Measurements from ENCODE around the gene SEPHS1. TPM values are rescaled to one million over a fixed set of nuclear protein-coding genes. Genes with fewer than 3 reads are reported as not detected.

SEPHS1 gene
- polyA plus RNA-seq, 1 of the 3 experiments (the other 2 are of a cell fraction) = 64.8 TPM

- TF ChIP-seq, protein P1, sequence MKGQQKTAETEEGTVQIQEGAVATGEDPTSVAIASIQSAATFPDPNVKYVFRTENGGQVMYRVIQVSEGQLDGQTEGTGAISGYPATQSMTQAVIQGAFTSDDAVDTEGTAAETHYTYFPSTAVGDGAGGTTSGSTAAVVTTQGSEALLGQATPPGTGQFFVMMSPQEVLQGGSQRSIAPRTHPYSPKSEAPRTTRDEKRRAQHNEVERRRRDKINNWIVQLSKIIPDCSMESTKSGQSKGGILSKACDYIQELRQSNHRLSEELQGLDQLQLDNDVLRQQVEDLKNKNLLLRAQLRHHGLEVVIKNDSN (IDR thresholded peaks at IDR 0.05; ENCODE audit: borderline replicate concordance, low read depth) = no peak
- no peak for TF ChIP-seq FOSL2 (IDR thresholded peaks at IDR 0.05; ENCODE audit: borderline replicate concordance, low read depth)
- TF ChIP-seq RXRA (IDR thresholded peaks at IDR 0.05; ENCODE audit: borderline replicate concordance, low read depth) = no peak
- TF ChIP-seq, protein P2, sequence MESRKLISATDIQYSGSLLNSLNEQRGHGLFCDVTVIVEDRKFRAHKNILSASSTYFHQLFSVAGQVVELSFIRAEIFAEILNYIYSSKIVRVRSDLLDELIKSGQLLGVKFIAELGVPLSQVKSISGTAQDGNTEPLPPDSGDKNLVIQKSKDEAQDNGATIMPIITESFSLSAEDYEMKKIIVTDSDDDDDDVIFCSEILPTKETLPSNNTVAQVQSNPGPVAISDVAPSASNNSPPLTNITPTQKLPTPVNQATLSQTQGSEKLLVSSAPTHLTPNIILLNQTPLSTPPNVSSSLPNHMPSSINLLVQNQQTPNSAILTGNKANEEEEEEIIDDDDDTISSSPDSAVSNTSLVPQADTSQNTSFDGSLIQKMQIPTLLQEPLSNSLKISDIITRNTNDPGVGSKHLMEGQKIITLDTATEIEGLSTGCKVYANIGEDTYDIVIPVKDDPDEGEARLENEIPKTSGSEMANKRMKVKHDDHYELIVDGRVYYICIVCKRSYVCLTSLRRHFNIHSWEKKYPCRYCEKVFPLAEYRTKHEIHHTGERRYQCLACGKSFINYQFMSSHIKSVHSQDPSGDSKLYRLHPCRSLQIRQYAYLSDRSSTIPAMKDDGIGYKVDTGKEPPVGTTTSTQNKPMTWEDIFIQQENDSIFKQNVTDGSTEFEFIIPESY (IDR thresholded peaks at IDR 0.05; ENCODE audit: borderline replicate concordance, low read depth) = no peak
- no peak for TF ChIP-seq USF2 (IDR thresholded peaks at IDR 0.05; ENCODE audit: borderline replicate concordance, low read depth, low read length)
- no peak for TF ChIP-seq FOXM1 (IDR thresholded peaks at IDR 0.05; ENCODE audit: low read depth)
- no peak for TF ChIP-seq CHD2 (IDR thresholded peaks at IDR 0.05; ENCODE audit: low read length, partially characterized antibody)
- TF ChIP-seq GATA2 (CRISPR knock-in tag; IDR thresholded peaks at IDR 0.05) = no peak
- no peak for TF ChIP-seq NRF1 (IDR thresholded peaks at IDR 0.05; ENCODE audit: low read depth, low read length)
- TF ChIP-seq EZH2phosphoT487 (IDR thresholded peaks at IDR 0.05; ENCODE audit: borderline replicate concordance, low read depth) = no peak
- TF ChIP-seq CTCF (IDR thresholded peaks at IDR 0.05) = no peak
- no peak for TF ChIP-seq TEAD4 (IDR thresholded peaks at IDR 0.05; ENCODE audit: borderline replicate concordance, insufficient read depth)
- H3K4me2 ChIP-seq = no peak overlapping the region
- no peaks in the 10 kb centered on the region; a peak in 1 of 4 replicates for H3K4me1 ChIP-seq (ENCODE audit: control insufficient read depth in 1 of 2, insufficient read depth in 2 of 2, low read depth in 1 of 2, low read length in 1 of 2)
- H3K27me3 ChIP-seq (ENCODE audit: insufficient read depth) = peaks cover 15% of the 10 kb centered on the region
- ChIA-PET POLR2A (no interaction called here), CTCF (interaction anchor here (0.8 to 1.7 kb wide), 4 partner anchors 16 to 148 kb away, joined by 3 to 10 read pairs (median 6); no protein-coding TSS in a partner anchor)
- H3F3A ChIP-seq (replicated peaks; ENCODE audit: insufficient read depth) = no peaks in the 10 kb centered on the region
- no peaks in the 10 kb centered on the region for H3K36me3 ChIP-seq (replicated peaks in 1 of 2; ENCODE audit: control insufficient read depth in 1 of 2, insufficient read depth in 2 of 2, low read length in 1 of 2)
- 87% methylated on average over 3 of the region's 3 CpGs for WGBS (ENCODE audit: low lambda C conversion rate)
- H3K4me3 ChIP-seq (ENCODE audit: low read depth in 2 of 2, low read length in 1 of 2) = no peak overlapping the region
- H3K9me3 ChIP-seq = no peaks in the 10 kb centered on the region
- no peak for DNase-seq
- H2AFZ ChIP-seq (ENCODE audit: low read depth) = no peak overlapping the region
- no peaks in the 10 kb centered on the region for H3K79me2 ChIP-seq (ENCODE audit: insufficient read depth)
- H3K9ac ChIP-seq = no peak overlapping the region
- no peaks in the 10 kb centered on the region for H4K20me1 ChIP-seq (ENCODE audit: insufficient read depth)
- H3K9me2 ChIP-seq = no peaks in the 10 kb centered on the region
- no peak overlapping the region for H3K27ac ChIP-seq (ENCODE audit: low read depth in 2 of 2, low read length in 1 of 2)
These were observed 40.6 kb upstream of the SEPHS1 start for GRCh38 chr10:13388478-13389230.

All from SK-N-SH (cell line).